GM21717 (cell line): ENCODE data around the gene PSTPIP1.
A peak's percentile ranks its signal among the peaks of the same experiment; 100 is the strongest.

Experiments
- ATAC-seq: cut with Tn5 transposase; IDR thresholded peaks from one replicate; pipeline ENCODE4 v1.9.1; 2021; ENCODE audit warnings: mild to moderate bottlenecking, moderate library complexity; ENCODE audit not compliant: unreplicated experiment

The PSTPIP1 gene

GRCh38 chr15:76998663-76999285 lies 3.8 kb downstream of the PSTPIP1 start:
- ATAC-seq: no peak

GRCh38 chr15:76999996-77000395 lies 5.1 kb downstream of the PSTPIP1 start:
- ATAC-seq: no peak

- no peak for ATAC-seq
These were observed 6.4 kb downstream of the PSTPIP1 start for GRCh38 chr15:77001351-77001750.

- ATAC-seq: no peak
These were observed 7.0 kb downstream of the PSTPIP1 start for GRCh38 chr15:77001966-77002365.

GRCh38 chr15:77002436-77002835 lies 7.5 kb downstream of the PSTPIP1 start:
- ATAC-seq: no peak

GRCh38 chr15:77002954-77003912 lies 8.3 kb downstream of the PSTPIP1 start:
- ATAC-seq: peak; percentile 81

- ATAC-seq: no peak
These were observed 9.3 kb downstream of the PSTPIP1 start for GRCh38 chr15:77004189-77004588.

GRCh38 chr15:77009176-77009575 lies 14.2 kb downstream of the PSTPIP1 start:
- no peak for ATAC-seq

GRCh38 chr15:77009646-77010311 lies 14.9 kb downstream of the PSTPIP1 start:
- ATAC-seq: no peak

- ATAC-seq: no peak
These were observed 15.4 kb downstream of the PSTPIP1 start for GRCh38 chr15:77010312-77010686.

GRCh38 chr15:77010857-77011256 lies 15.9 kb downstream of the PSTPIP1 start:
- no peak for ATAC-seq

GRCh38 chr15:77012117-77012712 lies 17.3 kb downstream of the PSTPIP1 start:
- ATAC-seq: no peak

- no peak for ATAC-seq
These were observed 17.9 kb downstream of the PSTPIP1 start for GRCh38 chr15:77012868-77013267.

- ATAC-seq: no peak
These were observed 18.8 kb downstream of the PSTPIP1 start for GRCh38 chr15:77013776-77014131.

GRCh38 chr15:77014132-77015081 lies 19.5 kb downstream of the PSTPIP1 start:
- peak; percentile 42 for ATAC-seq

- no peak for ATAC-seq
These were observed 20.9 kb downstream of the PSTPIP1 start for GRCh38 chr15:77015646-77016320.

- ATAC-seq: no peak
These were observed 21.4 kb downstream of the PSTPIP1 start for GRCh38 chr15:77016321-77016695.

- ATAC-seq: no peak
These were observed 22.2 kb downstream of the PSTPIP1 start for GRCh38 chr15:77017091-77017660.
